COLO829 (cell line): ENCODE measurements around the gene KCNMA1.
"Not testable (repeated sequence)": the region's sequence is repeated elsewhere in the genome, so short reads cannot be mapped to it uniquely, and the experiment has no call there.

ENCODE experiments used
- DNase-seq: peaks from one replicate; pipeline ENCODE4 v3.0.0; 2012; ENCODE audit warnings: low spot score

KCNMA1 gene

GRCh38 chr10:77392851-77393250 is 244.8 kb downstream of the KCNMA1 start:
- peak; percentile 56 for DNase-seq

GRCh38 chr10:77392236-77392721 is 245.3 kb downstream of the KCNMA1 start:
- no peak for DNase-seq

- peak; percentile 48 for DNase-seq
Observed at GRCh38 chr10:77391605-77392235, 245.9 kb downstream of the KCNMA1 start.

GRCh38 chr10:77390481-77390891 is 247.1 kb downstream of the KCNMA1 start:
- no peak for DNase-seq

GRCh38 chr10:77388571-77389100 is 249.0 kb downstream of the KCNMA1 start:
- no peak for DNase-seq

- not testable (repeated sequence) for DNase-seq
Observed at GRCh38 chr10:77387701-77388100, 249.9 kb downstream of the KCNMA1 start.

- no peak for DNase-seq
Observed at GRCh38 chr10:77387247-77387646, 250.4 kb downstream of the KCNMA1 start.

GRCh38 chr10:77386838-77387237 is 250.8 kb downstream of the KCNMA1 start:
- DNase-seq, result peak; percentile 16

- DNase-seq, result no peak
Observed at GRCh38 chr10:77386365-77386764, 251.2 kb downstream of the KCNMA1 start.

- DNase-seq, result no peak
Observed at GRCh38 chr10:77385315-77385714, 252.3 kb downstream of the KCNMA1 start.

- no peak for DNase-seq
Observed at GRCh38 chr10:77383861-77384553, 253.6 kb downstream of the KCNMA1 start.

GRCh38 chr10:77381750-77382149 is 255.9 kb downstream of the KCNMA1 start:
- no peak for DNase-seq

GRCh38 chr10:77380723-77381122 is 256.9 kb downstream of the KCNMA1 start:
- DNase-seq, result no peak

- no peak for DNase-seq
Observed at GRCh38 chr10:77380191-77380590, 257.4 kb downstream of the KCNMA1 start.

GRCh38 chr10:77378366-77379349 is 258.9 kb downstream of the KCNMA1 start:
- no peak for DNase-seq

GRCh38 chr10:77377678-77378352 is 259.8 kb downstream of the KCNMA1 start:
- DNase-seq, result no peak

GRCh38 chr10:77377034-77377433 is 260.6 kb downstream of the KCNMA1 start:
- DNase-seq, result no peak

GRCh38 chr10:77374189-77374656 is 263.4 kb downstream of the KCNMA1 start:
- DNase-seq, result no peak

- peak; percentile 54 for DNase-seq
Observed at GRCh38 chr10:77371848-77372799, 265.5 kb downstream of the KCNMA1 start.

- no peak for DNase-seq
Observed at GRCh38 chr10:77371421-77371820, 266.2 kb downstream of the KCNMA1 start.
